ENCODE measurements around the gene ZNF761. TPM values are rescaled to one million over a fixed set of nuclear protein-coding genes. Genes with fewer than 3 reads are reported as not detected.
"Not testable (repeated sequence)": the region's sequence is repeated elsewhere in the genome, so short reads cannot be mapped to it uniquely, and the experiment has no call there.

Gene ZNF761
- total RNA-seq, 1 experiment from 2014 or later = 29.6 TPM

DNA sequence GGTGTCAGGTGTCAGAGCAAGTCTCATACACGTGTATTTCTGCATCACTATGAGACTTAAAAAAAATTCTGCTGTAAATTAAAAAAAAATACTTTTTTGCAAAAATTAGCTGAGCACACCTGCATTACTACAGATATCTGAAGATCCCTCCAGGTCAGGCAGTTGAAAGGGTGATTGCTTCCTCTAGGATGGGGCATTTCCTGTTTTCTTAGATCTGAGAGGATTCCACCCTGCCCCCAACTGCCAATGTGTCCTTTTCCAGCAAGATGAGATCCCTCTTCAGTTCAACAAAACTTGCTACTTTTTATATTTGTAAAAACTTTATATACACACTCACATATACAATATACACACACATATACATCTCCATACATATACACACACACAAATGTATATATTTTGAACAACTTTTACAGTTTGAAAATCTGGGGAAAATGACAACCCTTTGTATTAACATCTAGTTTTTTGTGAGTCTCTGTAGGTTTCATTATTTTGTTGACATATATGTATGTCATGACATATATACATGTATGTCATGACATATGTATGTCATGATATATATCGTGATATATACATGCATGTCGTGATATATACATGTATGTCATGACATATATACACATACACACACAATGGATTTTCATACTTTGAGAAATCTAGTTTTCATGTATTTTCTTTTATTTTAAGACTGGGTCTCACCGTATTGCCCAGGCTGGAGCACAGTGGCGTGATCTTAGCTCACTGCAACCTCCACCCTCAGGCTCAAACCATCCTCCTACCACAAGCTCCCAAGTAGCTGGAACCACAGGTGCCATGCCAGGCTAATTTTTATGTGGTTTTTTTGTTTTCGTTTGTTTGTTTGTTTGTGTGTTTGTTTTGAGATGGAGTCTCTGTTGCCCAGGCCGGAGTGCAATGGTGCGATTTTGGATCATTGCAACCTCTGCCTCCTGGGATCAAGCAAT, 53.5 kb downstream of the ZNF761 start:
- peaks cover 13% of the 10 kb centered on the region for H3K79me2 ChIP-seq (ENCODE audit: low read length)
- H4K20me1 ChIP-seq (ENCODE audit: insufficient read depth, low read depth, low read length) = no peaks in the 10 kb centered on the region
- no peaks in the 10 kb centered on the region for H3K27me3 ChIP-seq (ENCODE audit: low read length)
- H2AFZ ChIP-seq (ENCODE audit: low read length) = no peak overlapping the region
- H3K4me3 ChIP-seq (ENCODE audit: low read length) = no peak overlapping the region
- no peaks in the 10 kb centered on the region for H3K9me2 ChIP-seq (replicated peaks; ENCODE audit: insufficient read depth, low read length)
- H3K9ac ChIP-seq (ENCODE audit: low read length) = no peak overlapping the region
- peaks cover 38% of the 10 kb centered on the region for H3K9me3 ChIP-seq (ENCODE audit: low read length)
- no peaks in the 10 kb centered on the region for H3K4me1 ChIP-seq (ENCODE audit: low read length)
- peaks cover 73% of the 10 kb centered on the region for H3K36me3 ChIP-seq (ENCODE audit: insufficient read depth, low read length)
- no peak overlapping the region for H3K4me2 ChIP-seq (ENCODE audit: low read depth, low read length, poor library complexity, severe bottlenecking)
- no peak for DNase-seq
- no peak overlapping the region for H3K27ac ChIP-seq (ENCODE audit: low read length)

DNA sequence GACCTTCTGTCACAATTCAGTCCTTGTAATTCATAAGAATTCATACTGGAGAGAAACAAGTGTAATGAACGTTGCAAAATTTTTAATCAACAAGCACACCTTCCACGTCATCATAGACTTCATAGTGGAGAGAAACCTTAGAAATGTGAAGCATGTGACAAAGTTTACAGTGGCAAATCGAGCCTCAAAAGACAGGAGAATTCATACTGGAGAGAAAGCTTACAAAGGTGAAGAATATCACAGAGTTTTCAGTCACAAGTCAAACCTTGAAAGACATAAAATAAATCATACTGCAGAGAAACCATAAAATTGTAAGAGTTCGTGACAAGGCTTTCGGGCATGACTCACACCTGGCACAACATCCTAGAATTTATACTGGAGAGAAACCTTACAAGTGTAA, 60.4 kb downstream of the ZNF761 start:
- Histone ChIP-seq H3K4me3 (ENCODE audit: low read length) (no peak overlapping the region), H2AFZ (ENCODE audit: low read length) (no peak overlapping the region), H3K9ac (ENCODE audit: low read length) (no peak overlapping the region), H4K20me1 (ENCODE audit: insufficient read depth, low read depth, low read length) (no peaks in the 10 kb centered on the region), H3K79me2 (ENCODE audit: low read length) (no peaks in the 10 kb centered on the region), H3K4me2 (ENCODE audit: low read depth, low read length, poor library complexity, severe bottlenecking) (no peak overlapping the region), H3K9me3 (ENCODE audit: low read length) (peaks cover 40% of the 10 kb centered on the region), H3K9me2 (replicated peaks; ENCODE audit: insufficient read depth, low read length) (no peaks in the 10 kb centered on the region), H3K27me3 (ENCODE audit: low read length) (no peaks in the 10 kb centered on the region), H3K27ac (ENCODE audit: low read length) (no peak overlapping the region), H3K4me1 (ENCODE audit: low read length) (no peaks in the 10 kb centered on the region), H3K36me3 (ENCODE audit: insufficient read depth, low read length) (peaks cover 65% of the 10 kb centered on the region)
- DNase-seq = no peak

- peaks cover 13% of the 10 kb centered on the region for H3K36me3 ChIP-seq (ENCODE audit: insufficient read depth, low read length)
- not testable (repeated sequence) for H3K4me3 ChIP-seq (ENCODE audit: low read length); H3K4me2 ChIP-seq (ENCODE audit: low read depth, low read length, poor library complexity, severe bottlenecking); H3K79me2 ChIP-seq (ENCODE audit: low read length); H3K9ac ChIP-seq (ENCODE audit: low read length); H3K27me3 ChIP-seq (ENCODE audit: low read length); H2AFZ ChIP-seq (ENCODE audit: low read length); H3K27ac ChIP-seq (ENCODE audit: low read length); H4K20me1 ChIP-seq (ENCODE audit: insufficient read depth, low read depth, low read length); DNase-seq; H3K4me1 ChIP-seq (ENCODE audit: low read length); H3K9me2 ChIP-seq (replicated peaks; ENCODE audit: insufficient read depth, low read length)
- H3K9me3 ChIP-seq (ENCODE audit: low read length) = peaks cover 10% of the 10 kb centered on the region
Measured at GRCh38 chr19:53497311-53498023, 65.7 kb downstream of the ZNF761 start.

DNA sequence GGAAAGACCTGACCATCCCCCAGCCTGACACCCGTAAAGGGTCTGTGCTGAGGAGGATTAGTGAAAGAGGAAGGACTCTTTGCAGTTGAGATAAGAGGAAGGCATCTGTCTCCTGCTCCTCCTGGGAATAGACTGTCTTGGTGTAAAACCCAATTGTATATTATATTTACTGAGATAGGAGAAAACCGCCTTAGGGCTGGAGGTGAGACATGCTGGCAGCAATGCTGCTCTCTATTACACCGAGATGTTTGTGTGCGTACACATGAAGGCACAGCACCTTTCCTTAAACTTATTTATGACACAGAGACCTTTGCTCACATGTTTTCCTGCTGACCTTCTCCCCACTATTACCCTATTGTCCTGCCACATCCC, 66.2 kb downstream of the ZNF761 start:
- not testable (repeated sequence) for H3K79me2 ChIP-seq (ENCODE audit: low read length); H3K4me2 ChIP-seq (ENCODE audit: low read depth, low read length, poor library complexity, severe bottlenecking); H2AFZ ChIP-seq (ENCODE audit: low read length); H3K9ac ChIP-seq (ENCODE audit: low read length); H3K9me3 ChIP-seq (ENCODE audit: low read length); H3K9me2 ChIP-seq (replicated peaks; ENCODE audit: insufficient read depth, low read length); H4K20me1 ChIP-seq (ENCODE audit: insufficient read depth, low read depth, low read length); H3K27ac ChIP-seq (ENCODE audit: low read length); H3K4me3 ChIP-seq (ENCODE audit: low read length); H3K36me3 ChIP-seq (ENCODE audit: insufficient read depth, low read length); H3K27me3 ChIP-seq (ENCODE audit: low read length); DNase-seq; H3K4me1 ChIP-seq (ENCODE audit: low read length)

DNA sequence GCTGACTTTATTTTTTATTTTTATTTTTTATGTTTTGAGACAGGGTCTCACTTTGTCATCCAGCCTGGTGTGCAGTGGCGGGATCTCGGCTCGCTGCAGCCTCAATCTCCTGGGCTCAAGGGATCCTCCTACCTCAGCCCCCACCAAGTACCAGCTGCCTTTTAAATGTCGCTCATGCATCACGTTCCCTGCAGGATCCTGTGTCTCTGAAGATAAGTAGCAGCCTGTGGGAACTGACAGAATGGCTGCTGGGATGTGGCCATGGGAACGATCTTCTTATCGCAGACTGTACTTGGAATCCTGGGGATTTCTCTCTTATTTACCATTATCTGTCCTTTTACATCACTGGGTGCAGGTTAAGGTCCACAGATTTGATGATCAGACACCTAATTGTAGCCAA, 71.4 kb downstream of the ZNF761 start:
- H3K9me3 ChIP-seq (ENCODE audit: low read length); DNase-seq; H3K27ac ChIP-seq (ENCODE audit: low read length); H3K79me2 ChIP-seq (ENCODE audit: low read length); H3K9me2 ChIP-seq (replicated peaks; ENCODE audit: insufficient read depth, low read length); H2AFZ ChIP-seq (ENCODE audit: low read length); H3K4me2 ChIP-seq (ENCODE audit: low read depth, low read length, poor library complexity, severe bottlenecking); H3K4me1 ChIP-seq (ENCODE audit: low read length); H3K27me3 ChIP-seq (ENCODE audit: low read length); H3K4me3 ChIP-seq (ENCODE audit: low read length); H4K20me1 ChIP-seq (ENCODE audit: insufficient read depth, low read depth, low read length); H3K9ac ChIP-seq (ENCODE audit: low read length); H3K36me3 ChIP-seq (ENCODE audit: insufficient read depth, low read length): not testable (repeated sequence)

- not testable (repeated sequence) for H3K36me3 ChIP-seq (ENCODE audit: insufficient read depth, low read length); H4K20me1 ChIP-seq (ENCODE audit: insufficient read depth, low read depth, low read length); H3K27ac ChIP-seq (ENCODE audit: low read length); H3K9me3 ChIP-seq (ENCODE audit: low read length); H2AFZ ChIP-seq (ENCODE audit: low read length); H3K79me2 ChIP-seq (ENCODE audit: low read length); H3K4me1 ChIP-seq (ENCODE audit: low read length); H3K4me3 ChIP-seq (ENCODE audit: low read length); H3K9ac ChIP-seq (ENCODE audit: low read length); DNase-seq; H3K4me2 ChIP-seq (ENCODE audit: low read depth, low read length, poor library complexity, severe bottlenecking); H3K9me2 ChIP-seq (replicated peaks; ENCODE audit: insufficient read depth, low read length); H3K27me3 ChIP-seq (ENCODE audit: low read length)
Measured at GRCh38 chr19:53503671-53504364, 72.0 kb downstream of the ZNF761 start.

DNA sequence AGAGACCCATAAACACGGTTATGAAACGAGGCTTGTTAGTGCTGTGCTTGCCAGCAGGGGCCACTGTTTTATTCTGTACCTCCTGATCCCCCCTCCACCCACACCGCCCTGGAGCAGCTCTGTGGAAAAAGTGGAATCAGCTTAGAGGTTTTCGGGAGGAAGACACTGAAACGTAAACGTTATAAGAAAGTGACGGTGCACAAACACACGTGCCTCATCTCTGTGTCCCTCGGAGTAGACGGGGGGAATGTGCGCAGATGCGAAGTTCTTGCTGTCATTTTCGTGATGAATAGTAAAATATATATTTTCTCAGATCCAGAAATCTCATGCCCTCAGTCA, 72.5 kb downstream of the ZNF761 start:
- not testable (repeated sequence) for H2AFZ ChIP-seq (ENCODE audit: low read length); H3K4me3 ChIP-seq (ENCODE audit: low read length); H3K9ac ChIP-seq (ENCODE audit: low read length); H3K27ac ChIP-seq (ENCODE audit: low read length); H3K79me2 ChIP-seq (ENCODE audit: low read length); H3K27me3 ChIP-seq (ENCODE audit: low read length); H3K9me3 ChIP-seq (ENCODE audit: low read length); H3K36me3 ChIP-seq (ENCODE audit: insufficient read depth, low read length); H3K4me2 ChIP-seq (ENCODE audit: low read depth, low read length, poor library complexity, severe bottlenecking); H4K20me1 ChIP-seq (ENCODE audit: insufficient read depth, low read depth, low read length); H3K9me2 ChIP-seq (replicated peaks; ENCODE audit: insufficient read depth, low read length); H3K4me1 ChIP-seq (ENCODE audit: low read length); DNase-seq

DNA sequence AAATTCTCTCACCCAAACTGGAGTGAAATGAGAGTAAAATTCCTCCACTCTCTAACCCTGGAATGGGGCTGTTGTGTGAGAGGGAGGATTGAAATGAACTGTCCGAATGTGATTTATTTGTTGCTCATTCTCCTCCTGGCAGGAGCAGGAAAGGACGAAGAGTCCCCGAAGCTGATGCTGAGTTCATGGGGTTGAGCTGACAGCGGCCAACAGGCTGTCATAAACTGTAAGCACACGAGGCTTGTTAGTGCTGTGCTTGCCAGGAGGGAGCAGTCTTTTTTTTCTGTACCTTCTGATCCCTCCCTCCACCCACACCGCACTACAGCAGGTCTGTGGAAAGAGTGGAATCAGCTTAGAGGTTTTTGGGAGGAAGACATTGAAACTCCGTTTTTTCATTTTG, 73.1 kb downstream of the ZNF761 start:
- H3K79me2 ChIP-seq (ENCODE audit: low read length) = no peaks in the 10 kb centered on the region
- no peak overlapping the region for H3K27ac ChIP-seq (ENCODE audit: low read length)
- H3K4me1 ChIP-seq (ENCODE audit: low read length) = no peaks in the 10 kb centered on the region
- no peak overlapping the region for H2AFZ ChIP-seq (ENCODE audit: low read length)
- no peak for DNase-seq
- no peaks in the 10 kb centered on the region for H4K20me1 ChIP-seq (ENCODE audit: insufficient read depth, low read depth, low read length)
- H3K27me3 ChIP-seq (ENCODE audit: low read length) = no peaks in the 10 kb centered on the region
- no peak overlapping the region for H3K4me2 ChIP-seq (ENCODE audit: low read depth, low read length, poor library complexity, severe bottlenecking)
- H3K4me3 ChIP-seq (ENCODE audit: low read length) = no peak overlapping the region
- H3K9me2 ChIP-seq (replicated peaks; ENCODE audit: insufficient read depth, low read length) = no peaks in the 10 kb centered on the region
- no peaks in the 10 kb centered on the region for H3K9me3 ChIP-seq (ENCODE audit: low read length)
- no peaks in the 10 kb centered on the region for H3K36me3 ChIP-seq (ENCODE audit: insufficient read depth, low read length)
- no peak overlapping the region for H3K9ac ChIP-seq (ENCODE audit: low read length)

All from Karpas-422 (cell line).